Activated naive CD8-positive, alpha-beta T cell treated with anti-CD3 and anti-CD28 coated beads for 36 hours (primary cell): ENCODE results near the gene HRH3. TPM values are rescaled to one million over a fixed set of nuclear protein-coding genes. Genes with fewer than 3 reads are reported as not detected.

ENCODE experiments used
- DNase-seq: peaks from one replicate; pipeline ENCODE4 v3.0.0; 2021
- H3K27ac Mint-ChIP-seq: one replicate; pipeline ENCODE4 v1.8.0; 2022; ENCODE audit warnings: mild to moderate bottlenecking, moderate library complexity, mixed read lengths
- H3K27me3 Mint-ChIP-seq: one replicate; pipeline ENCODE4 v1.8.0; 2022; ENCODE audit warnings: mild to moderate bottlenecking, mixed read lengths
- H3K36me3 Mint-ChIP-seq: one replicate; pipeline ENCODE4 v1.8.0; 2021; ENCODE audit warnings: mild to moderate bottlenecking, mixed read lengths
- H3K4me1 Mint-ChIP-seq: one replicate; pipeline ENCODE4 v1.8.0; 2021; ENCODE audit warnings: mixed read lengths
- H3K4me3 Mint-ChIP-seq: one replicate; pipeline ENCODE4 v1.8.0; 2022; ENCODE audit warnings: mild to moderate bottlenecking, moderate library complexity, mixed read lengths
- H3K9me3 Mint-ChIP-seq: one replicate; pipeline ENCODE4 v1.8.0; 2022; ENCODE audit warnings: mixed read lengths
- total RNA-seq, 2 experiments: library from RNA; stranded (reverse); gene quantifications; one replicate each; pipeline ENCODE4 v1.2.3, GENCODE V29; 2021

HRH3 gene
- total RNA-seq, 2 experiments from 2014 or later, result not detected

DNA sequence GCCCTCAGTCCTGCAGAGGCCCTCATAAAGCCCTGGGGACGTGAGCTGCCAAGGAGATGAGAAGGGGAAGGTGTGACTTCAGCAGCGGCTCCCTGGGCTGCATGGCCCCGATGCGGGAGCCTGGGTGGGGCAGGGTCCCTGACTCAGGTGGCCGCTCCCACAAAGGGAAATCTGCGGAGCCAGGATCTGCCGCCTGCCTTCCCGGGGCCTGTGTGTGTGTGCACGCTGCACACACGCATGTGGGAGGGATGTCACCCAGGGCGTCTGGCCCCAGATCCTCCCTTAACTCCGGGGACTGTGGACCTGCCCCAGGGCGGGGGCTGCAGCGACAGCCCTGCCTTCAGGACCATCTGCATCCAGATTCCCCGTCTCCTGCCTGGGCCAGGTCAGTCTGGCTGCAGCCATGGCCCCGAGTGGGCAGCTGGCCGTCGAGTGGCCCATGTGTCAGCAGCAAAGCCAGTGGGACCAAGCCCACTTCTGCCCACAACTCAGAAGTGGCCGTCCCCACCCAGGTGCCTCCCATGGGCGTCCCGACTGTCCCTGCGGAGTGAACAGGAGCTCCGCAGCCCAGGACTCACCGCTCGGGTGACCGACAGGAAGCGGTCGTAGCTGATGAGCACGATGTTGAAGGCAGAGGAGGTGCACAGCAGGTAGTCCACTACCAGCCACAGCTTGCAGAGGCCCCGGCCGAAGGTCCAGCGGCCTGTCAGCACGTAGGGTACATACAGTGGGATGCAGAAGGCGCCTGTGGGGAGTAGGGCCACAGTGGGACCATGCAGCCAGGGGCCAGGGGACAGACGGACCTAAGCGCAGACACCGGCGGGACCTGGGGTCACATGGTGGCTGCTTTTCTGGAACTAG lies 1.9 kb downstream of the HRH3 start:
- no peaks in the 10 kb centered on the region for H3K36me3 Mint-ChIP-seq
- DNase-seq, result no peak
- no peaks in the 10 kb centered on the region for H3K4me1 Mint-ChIP-seq
- no peaks in the 10 kb centered on the region for H3K9me3 Mint-ChIP-seq
- no peak overlapping the region for H3K4me3 Mint-ChIP-seq
- no peak overlapping the region for H3K27ac Mint-ChIP-seq
- peaks cover 57% of the 10 kb centered on the region for H3K27me3 Mint-ChIP-seq

DNA sequence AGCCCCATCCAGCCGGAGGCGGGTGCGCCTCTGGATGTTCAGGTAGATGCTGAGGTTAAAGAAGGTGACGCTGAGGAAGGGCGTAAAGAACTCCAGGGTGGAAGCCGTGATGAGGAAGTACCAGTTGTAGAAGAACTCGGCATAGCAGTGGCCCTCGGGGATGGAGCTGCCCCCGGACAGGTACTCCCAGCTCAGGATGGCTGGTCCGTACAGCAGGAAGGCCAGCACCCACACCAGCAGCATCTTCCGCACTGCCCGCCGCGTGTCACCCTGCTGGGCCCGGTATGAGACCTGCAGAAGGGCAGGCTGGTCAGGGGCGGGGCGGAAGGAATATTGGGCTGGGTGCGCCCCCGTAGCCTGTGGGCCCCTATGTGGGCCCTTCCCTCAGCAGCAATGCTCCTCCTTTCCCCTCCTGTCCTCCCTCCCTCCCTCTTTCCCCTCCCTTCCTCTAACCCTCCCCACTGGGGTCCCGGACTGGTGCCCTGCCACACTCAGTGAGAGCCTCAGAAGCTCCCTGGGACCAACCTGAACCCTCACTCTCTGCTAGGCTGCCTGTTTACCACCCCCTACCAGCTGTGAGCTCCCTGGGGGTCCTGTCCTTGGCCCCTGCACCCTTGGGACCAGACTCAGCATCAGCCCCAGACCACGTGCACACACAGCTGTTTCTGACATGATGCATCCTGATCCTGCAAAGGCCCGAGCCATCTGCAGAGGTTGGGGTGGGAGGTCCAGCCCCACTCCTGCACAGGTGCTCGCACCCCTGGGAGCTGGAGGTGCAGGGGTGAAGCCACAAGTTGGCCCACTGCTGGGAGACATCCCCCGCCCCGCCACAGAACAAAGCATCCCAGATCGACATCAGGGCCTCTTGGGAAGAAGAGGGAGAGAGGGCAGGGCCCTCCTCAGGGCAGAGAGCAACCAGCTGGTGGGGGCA lies 3.2 kb downstream of the HRH3 start:
- peaks cover 51% of the 10 kb centered on the region for H3K27me3 Mint-ChIP-seq
- no peak overlapping the region for H3K4me3 Mint-ChIP-seq
- H3K9me3 Mint-ChIP-seq, result no peaks in the 10 kb centered on the region
- DNase-seq, result no peak
- no peak overlapping the region for H3K27ac Mint-ChIP-seq
- no peaks in the 10 kb centered on the region for H3K36me3 Mint-ChIP-seq
- H3K4me1 Mint-ChIP-seq, result no peaks in the 10 kb centered on the region

DNA sequence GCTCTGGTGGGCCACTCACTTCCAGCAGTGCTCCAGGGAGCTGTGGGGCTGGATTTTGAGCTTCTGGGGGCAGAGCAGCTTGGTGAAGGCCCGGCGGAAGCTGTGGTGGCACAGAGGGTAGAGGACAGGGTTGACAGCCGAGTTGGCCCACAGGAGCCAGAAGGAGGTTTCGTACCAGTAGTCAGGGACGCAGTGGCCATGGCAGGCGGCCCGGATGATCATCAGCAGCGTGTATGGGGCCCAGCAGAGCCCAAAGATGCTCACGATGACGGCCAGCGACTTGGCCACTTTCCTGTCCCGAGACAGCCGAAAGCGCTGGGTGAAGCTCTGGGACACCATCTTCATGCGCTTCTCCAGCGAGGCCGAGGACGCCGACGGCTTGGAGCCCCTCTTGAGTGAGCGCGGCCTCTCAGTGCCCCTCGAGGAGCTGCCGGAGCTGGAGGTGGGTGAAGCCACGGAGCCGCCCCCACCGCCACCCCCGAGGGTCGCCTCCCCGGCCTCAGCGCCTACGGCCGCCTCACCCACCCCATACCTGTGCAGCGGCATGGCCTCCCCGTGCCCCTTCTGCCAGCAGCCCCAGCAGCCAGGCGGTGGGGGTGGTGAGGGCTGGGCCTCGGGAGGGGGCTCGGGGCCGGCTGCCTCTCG lies 4.0 kb downstream of the HRH3 start:
- Mint-ChIP-seq H3K36me3 (no peaks in the 10 kb centered on the region), H3K4me1 (no peaks in the 10 kb centered on the region), H3K27me3 (peaks cover 44% of the 10 kb centered on the region), H3K9me3 (no peaks in the 10 kb centered on the region), H3K4me3 (no peak overlapping the region), H3K27ac (no peak overlapping the region)
- DNase-seq, result no peak

DNA sequence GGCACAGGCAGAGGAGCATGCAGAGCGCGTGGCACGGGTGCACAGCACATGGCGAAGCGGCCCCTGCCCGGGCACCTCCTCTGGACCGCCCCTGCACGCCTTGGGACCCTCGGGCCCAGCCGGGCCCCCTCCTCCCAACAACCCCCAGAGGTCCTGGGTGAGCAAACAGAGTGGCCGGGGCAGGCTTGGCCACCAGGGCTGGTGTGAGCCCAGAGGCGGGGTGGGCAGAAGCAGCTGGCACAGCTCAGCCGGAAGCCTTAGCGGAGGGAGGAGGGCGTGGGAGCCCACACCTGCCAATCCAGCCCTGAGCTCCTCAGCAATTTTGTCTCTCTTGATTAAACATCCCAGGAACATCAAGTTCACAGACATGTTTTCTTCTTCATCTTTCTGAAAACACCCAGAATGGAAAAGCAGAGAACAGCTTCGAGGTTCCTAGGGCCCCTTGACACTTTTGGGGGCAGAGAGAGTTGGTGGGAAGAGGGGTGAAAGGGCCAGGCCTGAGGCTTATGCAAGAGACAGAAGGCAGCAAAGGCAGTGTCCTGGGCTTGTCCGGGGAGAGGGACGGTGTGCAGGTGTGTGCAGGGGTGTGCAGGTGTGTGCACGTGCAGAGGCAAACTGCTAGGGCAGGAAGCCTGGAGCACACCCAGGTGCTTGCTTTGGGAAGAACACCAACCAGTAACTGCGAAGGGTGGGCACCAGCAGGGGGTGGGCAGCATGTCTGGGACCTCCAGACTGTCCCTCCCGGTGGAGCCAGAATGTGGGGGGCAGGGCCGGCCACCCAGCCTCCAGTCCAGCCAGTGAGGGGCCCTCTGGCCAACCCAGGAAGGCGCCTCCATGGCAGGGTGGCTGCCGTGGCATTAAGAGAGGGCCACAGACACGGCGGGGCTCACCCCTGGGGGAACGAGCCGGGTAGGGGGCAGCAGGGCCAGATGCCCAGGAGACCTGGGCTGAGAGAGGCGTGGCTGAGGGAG lies 4.8 kb downstream of the HRH3 start:
- no peak overlapping the region for H3K27ac Mint-ChIP-seq
- no peaks in the 10 kb centered on the region for H3K36me3 Mint-ChIP-seq
- no peaks in the 10 kb centered on the region for H3K4me1 Mint-ChIP-seq
- H3K9me3 Mint-ChIP-seq, result no peaks in the 10 kb centered on the region
- DNase-seq, result no peak
- H3K4me3 Mint-ChIP-seq, result no peak overlapping the region
- peaks cover 37% of the 10 kb centered on the region for H3K27me3 Mint-ChIP-seq

DNA sequence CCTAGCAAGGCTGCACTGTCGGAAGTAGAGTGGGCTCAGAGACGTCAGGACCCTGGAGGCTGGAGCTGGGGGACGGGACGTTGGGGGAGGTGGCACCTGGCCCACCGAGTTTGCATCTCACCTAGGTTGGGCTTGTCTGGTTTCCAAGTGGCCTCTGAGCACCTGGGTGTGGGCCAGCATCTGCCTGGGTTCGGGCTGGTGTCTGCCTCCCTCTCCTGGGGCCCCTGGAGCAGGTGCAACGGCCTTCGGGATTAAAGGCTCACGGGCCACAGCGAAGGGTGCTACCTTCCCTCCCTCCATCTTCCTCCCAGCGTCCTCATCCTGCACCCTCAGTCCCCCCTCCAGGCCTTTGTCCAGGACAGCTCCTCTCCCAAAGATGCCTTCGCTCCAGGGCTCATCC lies 6.0 kb downstream of the HRH3 start:
- Mint-ChIP-seq H3K9me3 (no peaks in the 10 kb centered on the region), H3K36me3 (no peaks in the 10 kb centered on the region), H3K4me1 (no peaks in the 10 kb centered on the region), H3K27me3 (peaks cover 31% of the 10 kb centered on the region), H3K27ac (no peak overlapping the region), H3K4me3 (no peak overlapping the region)
- no peak for DNase-seq

DNA sequence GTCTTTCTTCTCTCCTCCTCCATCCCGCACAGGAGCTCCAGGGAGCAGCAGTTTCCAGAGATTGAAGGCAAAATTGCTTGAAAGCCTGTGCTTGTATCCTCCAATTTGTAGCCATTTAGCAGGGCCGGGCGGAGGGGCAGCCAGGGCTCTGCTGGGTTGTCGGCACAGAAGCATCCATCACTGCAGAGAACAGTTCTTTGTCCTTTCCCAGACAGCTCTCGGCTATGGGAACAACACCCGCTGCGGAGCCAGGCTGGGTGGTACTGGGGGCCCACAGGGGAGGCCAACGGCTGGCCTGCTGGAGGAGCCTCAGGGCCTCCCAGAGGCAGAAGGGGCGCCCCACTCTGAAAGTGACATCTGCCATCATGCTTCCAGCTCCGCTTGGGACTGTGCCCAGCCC lies 7.8 kb downstream of the HRH3 start:
- Mint-ChIP-seq H3K27me3 (peaks cover 21% of the 10 kb centered on the region), H3K4me3 (no peak overlapping the region), H3K9me3 (no peaks in the 10 kb centered on the region), H3K4me1 (no peaks in the 10 kb centered on the region), H3K36me3 (no peaks in the 10 kb centered on the region), H3K27ac (no peak overlapping the region)
- no peak for DNase-seq

DNA sequence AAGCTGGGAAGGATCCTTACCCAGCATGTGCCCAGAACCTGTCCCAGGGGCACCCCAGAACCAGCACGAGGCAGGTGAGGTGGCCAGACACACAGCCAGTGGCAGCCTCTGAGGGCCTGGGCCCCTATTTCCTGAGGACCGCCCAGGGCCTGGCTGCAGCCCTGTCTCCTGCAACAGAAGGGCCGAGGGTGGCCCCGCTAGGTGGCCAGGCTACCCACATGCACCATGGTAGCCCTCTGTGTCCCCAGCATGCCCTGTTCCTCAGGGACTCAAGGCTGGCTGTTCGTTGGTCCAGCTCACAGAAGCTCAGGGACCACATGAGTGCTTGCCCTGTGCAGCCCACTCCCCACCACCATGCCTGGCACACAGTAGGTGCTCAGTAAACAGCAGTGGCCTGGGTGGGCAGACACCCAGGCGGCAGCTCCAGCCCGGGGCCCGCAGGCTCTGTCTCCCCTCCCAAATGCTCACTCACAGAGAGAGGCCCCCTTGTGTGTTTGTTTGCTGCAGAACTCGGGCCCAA lies 8.2 kb downstream of the HRH3 start:
- H3K4me1 Mint-ChIP-seq, result no peaks in the 10 kb centered on the region
- no peaks in the 10 kb centered on the region for H3K36me3 Mint-ChIP-seq
- no peaks in the 10 kb centered on the region for H3K9me3 Mint-ChIP-seq
- H3K4me3 Mint-ChIP-seq, result no peak overlapping the region
- H3K27ac Mint-ChIP-seq, result no peak overlapping the region
- no peak for DNase-seq
- peaks cover 17% of the 10 kb centered on the region for H3K27me3 Mint-ChIP-seq

DNA sequence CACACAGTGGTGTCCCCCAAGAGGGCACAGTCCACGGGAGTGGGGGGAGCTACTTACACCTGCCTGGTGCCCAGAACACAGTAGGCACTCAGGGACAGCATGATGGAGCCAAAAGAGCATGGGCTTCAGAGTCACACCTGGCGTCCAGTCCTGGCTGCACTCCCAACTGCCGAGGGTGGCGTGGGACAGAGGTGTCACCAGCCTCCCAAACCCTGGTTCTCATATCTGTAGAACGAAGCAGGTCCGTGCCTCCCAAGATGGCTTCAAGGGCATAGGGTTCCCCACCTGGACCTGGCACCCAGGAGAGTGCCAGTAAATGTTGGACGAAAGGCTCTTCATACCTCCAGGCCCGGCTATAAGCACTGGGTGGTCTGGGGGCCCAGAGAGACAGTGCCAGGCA lies 8.9 kb downstream of the HRH3 start:
- Mint-ChIP-seq H3K27ac (no peak overlapping the region), H3K4me3 (no peak overlapping the region), H3K36me3 (no peaks in the 10 kb centered on the region), H3K27me3 (peaks cover 17% of the 10 kb centered on the region), H3K9me3 (no peaks in the 10 kb centered on the region), H3K4me1 (no peaks in the 10 kb centered on the region)
- no peak for DNase-seq

DNA sequence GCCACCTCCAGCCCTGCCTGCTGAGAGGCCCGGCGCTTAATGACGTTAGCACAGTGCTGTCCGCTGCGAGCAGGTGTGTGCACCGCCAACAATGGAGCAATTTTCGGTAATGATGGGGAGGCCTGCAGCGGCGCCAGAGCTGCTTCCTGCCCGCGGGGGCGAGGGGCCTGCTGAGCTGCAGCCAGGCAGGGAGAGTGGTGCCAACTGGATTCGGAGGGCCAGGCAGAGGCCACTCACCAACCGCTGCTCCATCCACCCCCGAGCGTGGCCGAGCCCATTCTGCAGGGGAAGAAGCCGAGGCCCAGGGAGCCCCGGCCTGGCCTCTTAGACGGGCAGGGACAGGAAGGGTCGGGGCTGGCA lies 9.6 kb downstream of the HRH3 start:
- no peaks in the 10 kb centered on the region for H3K9me3 Mint-ChIP-seq
- H3K27me3 Mint-ChIP-seq, result peaks cover 16% of the 10 kb centered on the region
- H3K36me3 Mint-ChIP-seq, result no peaks in the 10 kb centered on the region
- no peak overlapping the region for H3K4me3 Mint-ChIP-seq
- no peak overlapping the region for H3K27ac Mint-ChIP-seq
- H3K4me1 Mint-ChIP-seq, result no peaks in the 10 kb centered on the region
- no peak for DNase-seq

DNA sequence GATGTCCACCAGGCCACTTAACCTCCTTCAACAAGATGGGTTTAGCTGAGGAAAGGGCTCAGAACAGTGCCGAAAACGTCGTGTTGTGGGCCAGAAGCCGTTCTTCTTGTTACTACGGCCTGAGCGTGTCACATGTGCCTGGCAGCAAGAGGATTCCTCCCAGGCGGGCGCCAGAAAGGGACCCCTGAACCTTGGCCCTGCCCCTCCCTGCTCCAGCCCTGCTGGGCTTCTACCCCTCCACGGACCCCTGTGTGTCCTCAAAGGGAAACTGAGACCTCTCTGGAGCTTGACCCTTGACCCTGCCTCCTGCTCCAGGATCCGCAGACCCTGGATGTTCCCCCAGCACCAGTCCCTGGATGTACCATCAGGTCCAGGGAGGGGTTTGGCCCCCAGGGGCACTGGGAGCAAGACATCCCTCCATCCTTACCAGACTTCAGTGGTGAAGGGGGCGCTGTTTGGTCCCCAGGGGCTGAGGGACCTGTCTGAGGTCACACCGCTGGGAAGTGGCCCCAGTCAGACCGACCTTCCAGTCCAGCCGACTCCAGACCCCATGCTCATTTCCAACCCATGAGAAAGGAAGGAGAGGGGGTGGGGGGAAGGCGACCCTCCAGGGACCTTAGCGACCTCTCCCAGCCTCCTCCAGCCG lies 10.1 kb downstream of the HRH3 start:
- Mint-ChIP-seq H3K36me3 (no peaks in the 10 kb centered on the region), H3K27me3 (peaks cover 13% of the 10 kb centered on the region), H3K9me3 (no peaks in the 10 kb centered on the region), H3K4me3 (no peak overlapping the region), H3K4me1 (no peaks in the 10 kb centered on the region), H3K27ac (no peak overlapping the region)
- DNase-seq, result no peak

DNA sequence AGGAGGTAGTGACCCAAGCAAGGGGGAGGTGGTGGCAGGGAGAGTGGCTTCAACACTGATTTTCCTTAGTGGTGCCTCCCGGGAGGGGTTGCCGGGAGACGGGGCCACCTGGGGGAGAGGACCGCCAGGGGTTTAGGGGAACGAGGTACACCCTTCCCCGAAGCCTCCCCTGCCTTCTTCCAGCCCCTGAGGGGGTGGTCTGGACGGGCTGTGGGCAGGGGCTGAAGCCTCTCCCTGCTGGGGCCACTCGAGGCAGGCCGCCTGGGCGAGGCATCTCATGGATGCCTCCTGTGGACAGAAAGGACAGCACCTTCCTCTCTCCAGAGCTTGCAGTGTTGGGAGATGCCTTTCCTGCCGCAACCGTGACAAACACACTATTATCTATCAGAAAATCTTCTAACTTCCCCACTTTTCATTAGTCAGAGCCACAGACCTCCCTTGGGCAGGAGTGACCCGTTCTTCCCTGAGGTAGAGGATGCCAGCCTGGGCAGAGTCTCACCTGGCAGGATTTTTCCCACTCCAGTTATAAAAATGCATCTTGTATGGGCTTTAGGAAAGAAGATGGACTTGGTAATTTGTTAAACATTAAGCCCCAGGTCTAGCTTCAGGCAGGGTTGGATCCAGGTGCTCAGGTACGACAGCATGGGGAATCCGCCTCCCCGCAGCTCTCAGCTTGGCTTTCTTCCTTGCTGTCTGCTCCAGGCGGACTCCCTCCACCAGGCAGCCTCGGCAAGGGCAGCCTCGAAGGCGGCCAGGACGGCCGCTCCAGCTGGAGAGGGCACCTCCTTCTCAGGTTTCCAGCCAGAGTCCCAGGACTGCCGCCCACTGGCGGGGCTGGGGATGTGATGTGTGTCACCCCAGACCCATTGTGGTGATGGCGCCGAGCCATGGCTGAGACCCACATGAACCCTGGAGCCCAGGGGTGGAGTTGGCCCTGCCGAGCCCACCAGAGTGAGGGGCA lies 11.0 kb downstream of the HRH3 start:
- peaks cover 6% of the 10 kb centered on the region for H3K27me3 Mint-ChIP-seq
- no peaks in the 10 kb centered on the region for H3K36me3 Mint-ChIP-seq
- no peak overlapping the region for H3K4me3 Mint-ChIP-seq
- no peaks in the 10 kb centered on the region for H3K9me3 Mint-ChIP-seq
- no peaks in the 10 kb centered on the region for H3K4me1 Mint-ChIP-seq
- no peak overlapping the region for H3K27ac Mint-ChIP-seq
- no peak for DNase-seq

DNA sequence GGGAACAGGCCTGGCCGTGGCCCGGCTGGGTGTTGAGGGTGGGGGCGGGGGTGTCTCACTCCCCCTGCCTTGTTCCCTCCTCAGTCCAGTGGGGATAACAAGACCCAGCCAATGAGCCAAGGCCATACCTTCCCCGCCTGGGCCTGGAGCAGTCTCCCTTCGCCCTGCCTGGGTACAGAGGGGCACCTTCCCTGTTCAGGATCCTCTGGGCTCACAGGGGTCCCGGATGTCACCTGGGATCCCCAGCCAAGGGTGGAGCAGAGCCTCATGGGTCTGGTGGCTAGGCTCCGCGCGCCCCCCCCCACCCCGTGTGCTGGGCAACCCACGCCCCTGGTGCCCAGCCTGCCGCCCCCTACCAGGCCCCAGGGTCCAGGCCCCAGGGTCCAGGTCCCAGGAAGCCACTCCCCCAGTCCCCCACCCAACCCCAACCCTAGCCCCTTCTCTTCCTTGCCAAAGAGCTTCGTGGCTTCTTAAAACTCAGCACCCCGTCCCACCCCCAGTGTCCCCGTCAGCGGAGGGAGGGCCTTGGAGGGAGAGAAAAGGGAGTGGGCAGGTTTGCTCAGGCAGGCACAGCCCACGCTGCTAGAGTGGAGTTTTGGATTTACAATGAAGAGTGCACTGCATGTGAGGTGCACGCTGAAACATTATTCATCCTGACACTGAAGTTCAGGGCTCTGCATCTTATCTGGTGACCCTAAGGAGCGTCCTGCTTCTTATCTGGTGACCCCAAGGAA lies 11.8 kb downstream of the HRH3 start:
- Mint-ChIP-seq H3K4me3 (no peak overlapping the region), H3K27me3 (peaks cover 6% of the 10 kb centered on the region), H3K36me3 (no peaks in the 10 kb centered on the region), H3K9me3 (no peaks in the 10 kb centered on the region), H3K4me1 (no peaks in the 10 kb centered on the region), H3K27ac (no peak overlapping the region)
- no peak for DNase-seq
